GM10266 (cell line): ENCODE data around the gene RAB31.
"Not testable (repeated sequence)": the region's sequence is repeated elsewhere in the genome, so short reads cannot be mapped to it uniquely, and the experiment has no call there.

Experiments
- DNase-seq: peaks from one replicate; pipeline ENCODE4 v3.0.0; 2012; ENCODE audit errors: extremely low spot score
- CTCF ChIP-seq: IDR thresholded peaks from 2 replicates; pipeline ENCODE4 v1.5.1; 2012; ENCODE audit warnings: mild to moderate bottlenecking, low read depth; ENCODE audit not compliant: control insufficient read depth, insufficient read depth; ENCODE audit errors: missing control alignments

RAB31 gene

DNA sequence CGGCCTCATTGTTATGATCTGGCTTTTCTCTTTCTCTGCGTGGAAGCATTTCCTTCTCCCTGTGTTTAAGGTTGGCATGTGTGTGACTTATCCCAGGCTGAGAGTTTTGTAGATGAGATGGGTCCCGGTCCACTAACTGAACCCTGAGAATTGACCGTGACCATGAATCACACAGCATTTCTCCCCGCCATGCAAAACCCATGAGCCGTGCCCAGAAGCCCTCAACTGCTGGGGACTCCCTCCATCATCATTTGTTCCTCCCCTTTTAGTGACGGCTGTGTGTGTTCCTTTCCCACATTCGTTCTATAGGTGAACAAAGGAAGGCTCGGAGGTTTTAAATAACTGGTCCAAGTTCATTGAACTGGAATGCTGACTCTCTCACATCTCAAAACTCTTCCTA, 147.6 kb downstream of the RAB31 start:
- DNase-seq = no peak
- no peak for TF ChIP-seq CTCF

GRCh38 chr18:9856092-9856491, 148.0 kb downstream of the RAB31 start:
- no peak for TF ChIP-seq CTCF
- DNase-seq = no peak

- DNase-seq = not testable (repeated sequence)
Measured at GRCh38 chr18:9857479-9857998, 149.4 kb downstream of the RAB31 start.

GRCh38 chr18:9858642-9859041, 150.5 kb downstream of the RAB31 start:
- no peak for TF ChIP-seq CTCF
- DNase-seq = no peak

DNA sequence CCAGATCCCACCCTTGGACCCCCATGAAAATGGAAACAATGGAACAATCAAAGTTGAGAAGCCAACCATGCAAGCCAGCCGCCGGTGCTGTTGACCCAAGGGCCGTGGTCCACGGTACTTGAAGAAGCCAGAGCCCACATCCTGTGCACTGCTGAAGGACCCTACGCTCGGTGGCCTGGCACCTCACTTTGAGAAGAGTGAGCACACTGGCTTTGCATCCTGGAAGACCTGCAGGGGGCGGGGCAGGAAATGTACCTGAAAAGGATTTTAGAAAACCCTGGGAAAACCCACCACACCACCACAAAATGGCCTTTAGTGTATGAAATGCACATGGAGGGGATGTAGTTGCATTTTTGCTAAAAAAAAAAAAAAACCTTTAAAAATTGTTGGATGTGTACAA, 151.1 kb downstream of the RAB31 start:
- no peak for DNase-seq
- no peak for TF ChIP-seq CTCF

- DNase-seq = no peak
- TF ChIP-seq CTCF = no peak
Measured at GRCh38 chr18:9860682-9861081, 152.6 kb downstream of the RAB31 start.

DNA sequence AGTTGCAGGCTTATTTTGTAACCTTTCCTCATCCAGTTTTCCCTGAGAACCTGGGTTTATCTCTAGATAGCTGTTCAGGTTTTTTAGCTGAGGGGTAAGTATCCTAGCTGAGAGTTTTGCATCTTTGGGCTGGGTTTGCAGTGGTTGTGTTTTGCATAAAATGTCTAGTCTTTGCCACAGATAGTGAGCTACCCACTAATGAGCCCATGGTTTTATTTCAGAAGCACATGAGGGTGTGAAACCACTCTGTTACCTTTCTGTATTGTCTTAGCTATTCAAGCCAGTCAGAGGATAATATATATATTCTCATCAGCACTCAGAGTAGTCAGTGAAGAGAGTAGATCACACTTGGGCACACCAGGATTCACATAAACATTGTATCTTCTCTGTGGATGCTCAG, 153.1 kb downstream of the RAB31 start:
- no peak for TF ChIP-seq CTCF
- no peak for DNase-seq

DNA sequence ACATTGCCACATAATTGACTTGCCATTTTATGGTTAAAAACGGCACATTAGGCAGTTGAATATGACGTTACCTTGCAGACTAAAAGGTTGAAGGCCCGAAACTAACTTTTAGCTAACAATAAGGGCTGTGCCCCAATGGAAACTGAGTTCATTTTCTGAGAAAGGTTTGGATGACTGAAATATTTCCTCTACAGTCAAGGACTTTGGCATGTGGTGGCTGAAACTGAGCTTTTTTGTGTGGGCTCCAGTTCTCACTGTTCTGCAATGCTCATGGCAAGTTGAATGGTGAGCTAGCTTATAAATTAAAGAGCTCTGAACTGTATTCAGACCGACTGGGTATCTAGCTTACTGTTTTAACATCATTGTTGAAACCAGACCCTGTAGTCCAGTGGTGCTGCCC, 153.8 kb downstream of the RAB31 start:
- no peak for DNase-seq
- no peak for TF ChIP-seq CTCF
